IPS-20b (cell line): Measurements from ENCODE around the gene RTN4RL1.

ENCODE experiments used
- H3K27ac ChIP-seq: one replicate; pipeline ENCODE4 v1.5.1; 2013; ENCODE audit warnings: low read length
- H3K27me3 ChIP-seq: 2 replicates; pipeline ENCODE4 v1.6.1; 2013; ENCODE audit warnings: mild to moderate bottlenecking, low read length, inconsistent platforms; ENCODE audit not compliant: insufficient read depth
- H3K36me3 ChIP-seq: 2 replicates; pipeline ENCODE4 v1.6.1; 2013; ENCODE audit warnings: low read depth, mild to moderate bottlenecking, inconsistent platforms, low read length, moderate library complexity; ENCODE audit not compliant: insufficient read depth
- H3K4me1 ChIP-seq: 2 replicates; pipeline ENCODE4 v1.6.1; 2013; ENCODE audit warnings: mild to moderate bottlenecking, control low read depth, inconsistent platforms, low read length, moderate library complexity; ENCODE audit not compliant: insufficient read depth
- H3K4me3 ChIP-seq: 2 replicates; pipeline ENCODE4 v1.5.1; 2013; ENCODE audit warnings: mild to moderate bottlenecking, low read length, inconsistent platforms
- H3K9ac ChIP-seq: 2 replicates; pipeline ENCODE4 v1.6.1; 2013; ENCODE audit warnings: low read depth, mild to moderate bottlenecking, inconsistent platforms, low read length, moderate library complexity
- H3K9me3 ChIP-seq: 2 replicates; pipeline ENCODE4 v1.6.1; 2013; ENCODE audit warnings: mild to moderate bottlenecking, low read depth, low read length, inconsistent platforms; ENCODE audit not compliant: insufficient read depth

Gene RTN4RL1

DNA sequence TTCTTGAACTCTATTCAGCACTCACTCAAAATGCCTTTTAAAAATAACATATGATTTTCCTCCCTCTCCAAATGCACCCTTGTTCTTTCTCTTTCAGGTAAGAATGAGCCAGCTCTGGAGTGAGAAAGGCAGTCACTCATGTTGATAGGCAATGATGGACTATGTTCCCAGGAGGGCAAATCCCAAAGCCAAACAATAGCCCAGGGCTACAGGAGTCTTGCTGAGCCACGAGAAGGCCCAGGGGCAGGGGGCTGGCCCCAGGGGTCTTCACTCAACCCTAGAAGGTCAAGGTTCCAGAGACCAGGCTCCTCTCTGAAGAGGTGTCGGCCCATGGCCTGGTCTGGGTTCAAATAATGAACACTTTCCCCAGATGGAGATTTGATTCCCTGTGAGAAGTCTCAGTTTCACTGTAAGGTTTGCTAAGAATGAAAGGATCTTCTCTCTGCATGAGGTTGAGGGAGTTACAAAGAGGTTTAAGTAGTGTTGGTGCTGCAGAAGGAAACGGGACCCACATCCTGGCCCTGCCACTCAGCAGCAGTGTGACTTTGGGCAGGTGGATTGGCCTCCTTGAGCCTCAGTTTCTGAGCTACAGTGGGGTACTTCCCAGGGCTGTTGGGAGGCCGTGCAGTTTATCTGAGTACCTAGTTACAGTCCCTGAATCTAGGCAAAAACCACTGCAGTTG lies 49.0 kb downstream of the RTN4RL1 start:
- Histone ChIP-seq H3K4me1 (no peaks in the 10 kb centered on the region), H3K27me3 (peaks cover 28% of the 10 kb centered on the region), H3K36me3 (no peaks in the 10 kb centered on the region), H3K9ac (no peak overlapping the region), H3K4me3 (no peak overlapping the region), H3K9me3 (no peaks in the 10 kb centered on the region), H3K27ac (no peak overlapping the region)

DNA sequence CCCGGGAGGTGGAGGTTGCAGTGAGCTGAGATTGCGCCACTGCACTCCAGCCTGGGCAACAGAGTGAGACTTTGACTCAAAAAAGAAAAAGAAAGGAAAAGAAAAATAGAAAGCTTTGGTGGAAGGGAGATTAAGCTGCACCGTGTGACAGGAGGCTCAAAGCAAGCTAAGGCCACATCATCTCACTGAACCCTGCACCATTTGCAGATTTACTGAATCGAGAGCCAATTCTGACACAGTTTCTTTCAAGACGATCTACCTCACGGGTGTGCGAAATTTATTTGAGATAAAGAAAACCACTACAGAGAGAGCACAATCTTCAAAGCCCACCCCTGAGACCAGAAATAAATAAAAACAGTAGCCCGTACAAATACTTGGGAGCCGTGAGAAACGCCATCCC lies 49.6 kb downstream of the RTN4RL1 start:
- Histone ChIP-seq H3K9me3 (no peaks in the 10 kb centered on the region), H3K36me3 (no peaks in the 10 kb centered on the region), H3K27me3 (peaks cover 28% of the 10 kb centered on the region), H3K27ac (no peak overlapping the region), H3K4me3 (no peak overlapping the region), H3K9ac (no peak overlapping the region), H3K4me1 (no peaks in the 10 kb centered on the region)

DNA sequence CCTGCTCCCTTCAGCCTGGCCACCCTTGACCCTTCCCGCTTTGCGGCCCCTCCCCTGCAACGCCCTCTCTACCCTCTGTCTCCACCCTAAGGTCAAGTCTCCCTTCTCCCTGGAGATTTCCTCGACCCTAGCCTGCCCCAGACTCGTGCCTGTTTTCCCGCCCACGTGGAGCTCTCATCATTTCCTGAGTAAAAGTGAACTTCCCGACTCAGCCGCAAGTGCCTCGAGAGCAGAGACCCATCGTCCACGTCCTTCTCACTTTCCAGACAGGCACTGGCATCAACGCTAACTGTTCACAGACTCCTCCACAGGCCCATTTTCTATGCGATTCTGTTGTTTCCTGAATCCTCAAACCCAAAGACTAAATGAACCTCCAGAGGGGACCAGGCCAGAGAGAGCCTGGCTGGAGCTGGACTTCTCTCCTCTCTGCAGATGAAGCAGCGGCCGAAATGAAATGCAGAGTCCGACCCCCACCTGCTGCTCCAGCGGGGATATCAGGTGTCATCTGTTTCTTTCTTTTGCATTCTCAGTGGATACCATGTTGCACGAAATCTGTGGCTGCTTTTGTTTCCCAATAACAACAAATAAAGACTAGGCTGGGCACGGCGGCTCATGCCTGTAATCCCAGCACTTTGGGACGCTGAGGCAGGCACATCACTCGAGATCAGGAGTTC lies 52.5 kb downstream of the RTN4RL1 start:
- Histone ChIP-seq H3K36me3 (no peaks in the 10 kb centered on the region), H3K27me3 (peaks cover 14% of the 10 kb centered on the region; the same call in 1 of the 2 replicates), H3K4me3 (no peak overlapping the region), H3K9me3 (no peaks in the 10 kb centered on the region), H3K9ac (no peak overlapping the region), H3K4me1 (no peaks in the 10 kb centered on the region), H3K27ac (no peak overlapping the region)

DNA sequence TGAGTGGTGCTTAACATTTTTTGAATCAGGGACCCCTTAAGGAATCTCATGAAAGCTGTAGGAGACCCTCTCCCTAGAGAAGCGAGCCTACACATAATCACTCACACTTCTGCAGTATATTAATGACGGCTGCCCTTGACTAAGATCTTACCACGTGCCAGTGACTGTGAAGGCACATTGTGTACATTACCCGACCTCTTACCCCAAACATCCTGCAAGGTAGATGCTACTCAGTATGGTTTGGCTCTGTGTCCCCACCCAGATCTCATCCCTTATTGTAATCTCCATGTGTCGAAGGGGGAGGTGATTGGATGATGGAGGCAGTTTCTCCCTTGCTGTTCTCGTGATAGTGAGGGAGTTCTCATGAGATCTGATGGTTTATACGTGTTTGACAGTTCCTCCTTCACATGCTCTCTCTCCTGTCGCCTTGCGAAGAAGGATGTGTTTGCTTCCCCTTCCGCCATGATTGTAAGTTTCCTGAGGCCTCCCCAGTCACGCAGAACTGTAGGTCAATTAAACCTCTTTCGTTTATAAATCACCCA lies 54.2 kb downstream of the RTN4RL1 start:
- Histone ChIP-seq H3K36me3 (no peaks in the 10 kb centered on the region), H3K4me1 (no peaks in the 10 kb centered on the region), H3K9me3 (no peaks in the 10 kb centered on the region), H3K27ac (no peak overlapping the region), H3K4me3 (no peak overlapping the region), H3K9ac (no peak overlapping the region), H3K27me3 (no peaks in the 10 kb centered on the region; the same call in 1 of the 2 replicates)

DNA sequence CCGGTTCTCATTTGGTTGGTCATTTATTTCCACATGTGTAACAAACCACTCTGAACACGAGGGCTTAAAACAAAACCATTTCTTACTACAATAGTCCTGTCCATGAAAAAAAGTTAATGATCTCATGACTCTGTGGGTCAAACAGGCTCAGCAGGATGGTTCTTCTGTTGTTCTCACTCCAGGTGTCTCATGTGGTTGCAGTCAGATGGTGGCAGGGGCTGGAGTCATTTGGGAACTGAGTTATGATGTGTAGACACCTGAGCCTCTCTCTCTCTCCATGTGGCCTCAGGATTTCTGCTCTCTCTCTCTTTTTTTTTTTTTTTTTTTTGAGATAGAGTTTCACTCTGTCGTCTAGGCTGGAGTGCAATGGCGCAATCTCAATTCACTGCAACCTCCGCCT lies 55.4 kb downstream of the RTN4RL1 start:
- H3K9me3 ChIP-seq = no peaks in the 10 kb centered on the region
- H3K27ac ChIP-seq = no peak overlapping the region
- no peaks in the 10 kb centered on the region for H3K4me1 ChIP-seq
- H3K36me3 ChIP-seq = no peaks in the 10 kb centered on the region
- H3K27me3 ChIP-seq = no peaks in the 10 kb centered on the region
- H3K4me3 ChIP-seq = no peak overlapping the region
- no peak overlapping the region for H3K9ac ChIP-seq

DNA sequence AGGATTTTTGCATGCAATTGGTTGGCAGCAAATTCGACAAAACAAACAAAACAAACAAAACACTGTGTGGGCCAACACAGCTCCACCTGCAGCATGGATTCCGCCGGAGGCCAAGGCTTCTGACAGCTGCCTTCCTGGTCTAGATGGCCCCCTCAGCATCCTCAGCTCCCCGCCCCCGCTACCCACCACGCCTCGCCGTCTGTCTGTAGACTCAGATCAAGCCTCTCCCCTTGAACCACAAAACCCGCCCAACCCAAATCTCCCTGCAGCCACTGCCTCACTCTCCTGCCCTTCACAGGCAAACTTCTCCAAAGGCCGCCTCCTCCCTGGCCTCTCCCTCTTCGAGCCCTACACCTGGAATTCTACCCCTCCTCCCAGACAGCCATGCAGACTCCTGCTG lies 57.9 kb downstream of the RTN4RL1 start:
- no peaks in the 10 kb centered on the region for H3K9me3 ChIP-seq
- H3K27ac ChIP-seq = no peak overlapping the region
- H3K27me3 ChIP-seq = no peaks in the 10 kb centered on the region
- no peak overlapping the region for H3K9ac ChIP-seq
- H3K36me3 ChIP-seq = no peaks in the 10 kb centered on the region
- no peaks in the 10 kb centered on the region for H3K4me1 ChIP-seq
- H3K4me3 ChIP-seq = no peak overlapping the region

DNA sequence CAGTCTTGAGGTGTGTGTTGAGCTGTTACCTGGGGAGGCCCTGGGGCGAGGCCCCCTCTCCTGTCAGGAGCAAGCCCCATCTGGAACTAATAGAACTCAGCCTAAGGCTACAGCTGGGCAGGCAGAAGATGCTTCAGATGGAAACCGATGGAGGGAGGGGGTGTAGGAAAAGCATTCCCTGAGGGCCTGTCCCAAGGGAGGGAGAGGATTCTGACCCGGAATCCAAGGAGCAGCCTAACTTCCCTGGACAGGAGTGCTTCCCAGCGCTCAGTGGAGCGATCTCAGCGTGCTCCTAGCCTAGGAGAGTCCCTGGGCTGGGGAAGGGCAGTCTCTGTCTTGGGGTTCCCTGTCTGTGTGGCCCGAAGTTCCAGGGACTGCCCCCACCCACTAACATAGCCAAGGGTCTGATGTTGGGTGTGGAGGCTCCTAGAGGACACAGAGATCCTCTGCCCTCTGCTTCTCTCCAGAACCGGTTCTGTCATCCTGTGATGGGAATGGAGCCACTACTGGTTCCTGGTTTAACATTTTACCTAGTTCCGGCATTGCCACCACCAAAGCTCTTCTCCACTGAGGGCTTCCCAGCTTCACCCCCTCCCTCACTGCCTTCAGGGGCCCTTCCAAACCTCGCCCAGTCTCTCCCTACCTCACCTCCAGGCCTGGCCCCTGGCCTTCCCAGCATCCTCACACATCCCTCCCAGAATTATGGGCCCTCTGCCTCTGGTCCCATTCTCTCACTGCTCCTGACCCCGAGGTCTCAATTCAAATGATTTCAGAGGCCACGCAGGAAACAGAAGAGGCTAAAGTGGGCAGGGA lies 58.7 kb downstream of the RTN4RL1 start:
- Histone ChIP-seq H3K27me3 (no peaks in the 10 kb centered on the region), H3K9me3 (no peaks in the 10 kb centered on the region), H3K9ac (no peak overlapping the region), H3K4me1 (no peaks in the 10 kb centered on the region), H3K27ac (no peak overlapping the region), H3K4me3 (no peak overlapping the region), H3K36me3 (no peaks in the 10 kb centered on the region)

DNA sequence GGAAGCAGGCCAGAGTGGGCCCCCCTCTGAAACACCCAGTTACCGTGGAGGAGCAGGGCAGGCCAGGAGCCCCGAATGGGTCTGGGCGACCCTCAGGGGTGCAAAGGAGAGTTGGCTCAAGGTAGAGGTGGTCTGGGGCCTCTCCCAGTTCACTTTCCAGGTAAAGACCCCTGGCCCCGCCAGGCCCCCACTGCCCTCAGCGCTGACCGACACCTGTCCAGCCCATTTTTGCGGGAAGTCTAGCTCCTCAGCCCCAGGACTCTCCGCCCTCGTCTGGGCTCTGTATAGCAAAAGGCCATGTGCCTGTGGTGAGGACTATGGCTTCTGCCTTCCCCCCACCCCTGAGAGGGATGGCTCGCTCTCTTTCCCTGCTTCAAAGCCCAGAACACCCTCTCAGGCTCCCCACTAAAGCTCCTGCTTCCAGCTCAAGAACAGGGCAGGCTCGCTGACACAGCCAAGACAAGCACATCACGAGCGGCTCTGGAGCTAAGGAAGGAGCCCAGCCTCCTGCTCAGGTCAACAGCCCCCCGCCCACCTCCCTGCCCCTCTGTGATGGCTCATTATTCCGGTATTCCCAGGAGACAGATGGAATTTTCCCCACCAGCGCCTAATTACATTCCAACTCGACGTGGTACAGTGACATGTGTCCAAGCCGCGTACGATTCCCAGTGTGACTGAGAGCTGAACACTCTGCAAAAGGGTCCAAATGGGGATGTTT lies 59.4 kb downstream of the RTN4RL1 start:
- Histone ChIP-seq H3K36me3 (no peaks in the 10 kb centered on the region), H3K4me3 (no peak overlapping the region), H3K9ac (no peak overlapping the region), H3K27ac (no peak overlapping the region), H3K4me1 (no peaks in the 10 kb centered on the region), H3K27me3 (no peaks in the 10 kb centered on the region), H3K9me3 (no peaks in the 10 kb centered on the region)

DNA sequence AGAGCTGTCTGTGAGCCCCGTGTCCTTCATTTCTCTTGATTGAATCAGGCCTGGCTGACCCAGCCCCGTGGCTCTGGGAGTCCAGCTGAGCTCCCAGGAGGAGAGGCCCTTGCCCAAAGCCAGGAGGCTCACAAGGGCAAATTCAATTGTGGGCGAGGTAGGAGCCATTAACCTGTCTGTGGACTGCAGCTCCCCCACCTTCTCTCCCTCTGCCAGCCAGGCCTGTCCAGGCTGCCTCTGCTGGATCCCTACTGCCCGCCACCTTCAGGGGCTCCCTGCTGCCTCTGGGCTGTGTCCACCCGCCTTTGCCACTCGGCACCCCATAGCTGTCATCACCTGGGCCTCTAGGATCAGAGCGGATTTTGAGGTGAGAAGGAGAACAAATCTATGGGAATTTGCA lies 61.9 kb downstream of the RTN4RL1 start:
- no peaks in the 10 kb centered on the region for H3K4me1 ChIP-seq
- H3K27ac ChIP-seq = no peak overlapping the region
- H3K9me3 ChIP-seq = no peaks in the 10 kb centered on the region
- no peak overlapping the region for H3K9ac ChIP-seq
- no peaks in the 10 kb centered on the region for H3K27me3 ChIP-seq
- no peak overlapping the region for H3K4me3 ChIP-seq
- no peaks in the 10 kb centered on the region for H3K36me3 ChIP-seq

DNA sequence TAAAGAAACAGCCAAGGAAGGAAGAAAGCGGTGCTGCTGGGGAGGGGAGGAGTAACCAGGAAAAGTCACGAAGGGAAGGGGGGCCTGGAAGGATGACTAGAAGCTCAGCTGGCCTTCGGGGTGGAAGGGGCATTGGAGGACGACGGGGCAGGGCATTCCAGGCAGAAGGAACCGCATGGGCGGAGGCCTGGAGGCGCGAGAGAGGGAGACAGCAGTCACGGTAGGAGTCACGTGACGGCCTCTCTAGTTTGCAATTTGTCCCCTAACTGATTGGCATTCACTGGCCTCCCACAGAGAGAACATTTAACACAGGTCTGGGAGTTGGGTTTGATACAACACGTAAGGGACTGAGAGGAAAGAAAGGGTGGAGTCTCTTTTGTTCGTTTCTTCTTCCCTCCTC lies 63.9 kb downstream of the RTN4RL1 start:
- Histone ChIP-seq H3K4me3 (no peak overlapping the region), H3K4me1 (no peaks in the 10 kb centered on the region), H3K27me3 (no peaks in the 10 kb centered on the region), H3K36me3 (no peaks in the 10 kb centered on the region), H3K9me3 (no peaks in the 10 kb centered on the region), H3K9ac (no peak overlapping the region), H3K27ac (no peak overlapping the region)

DNA sequence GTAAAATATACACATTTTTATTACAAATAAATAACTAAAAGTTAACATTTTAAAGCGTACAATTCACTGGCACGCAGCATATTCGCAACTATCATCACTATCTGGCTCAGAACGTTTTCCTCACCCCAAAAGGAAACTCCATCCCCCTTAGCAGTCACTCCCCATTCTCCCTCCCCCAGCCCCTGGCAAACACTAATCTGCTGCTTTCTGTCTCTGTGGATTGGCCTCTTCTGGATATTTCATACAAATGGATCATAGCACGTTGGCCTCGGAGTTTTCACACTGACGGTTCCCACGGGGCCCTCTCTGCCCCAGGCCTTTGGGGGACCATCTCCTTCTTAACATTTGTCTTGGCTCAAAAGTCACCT lies 64.6 kb downstream of the RTN4RL1 start:
- no peaks in the 10 kb centered on the region for H3K4me1 ChIP-seq
- H3K27ac ChIP-seq = no peak overlapping the region

More for the DNA sequence above, 64.6 kb downstream of the RTN4RL1 start:
- H3K4me3 ChIP-seq = no peak overlapping the region
- H3K9ac ChIP-seq = no peak overlapping the region
- H3K36me3 ChIP-seq = no peaks in the 10 kb centered on the region
- H3K27me3 ChIP-seq = no peaks in the 10 kb centered on the region
- H3K9me3 ChIP-seq = no peaks in the 10 kb centered on the region
